GM18867 (cell line): ENCODE results near the gene HPD.

Experiments used
- ATAC-seq: cut with Tn5 transposase; IDR thresholded peaks from one replicate; pipeline ENCODE4 v1.9.1; 2021; ENCODE audit warnings: mild to moderate bottlenecking, moderate library complexity; ENCODE audit not compliant: unreplicated experiment

Gene HPD

GRCh38 chr12:121812320-121812871, 46.3 kb downstream of the HPD start:
- ATAC-seq, result peak; percentile 28

- ATAC-seq, result peak; percentile 68
Measured at GRCh38 chr12:121811434-121812319, 47.0 kb downstream of the HPD start.

GRCh38 chr12:121810833-121811433, 47.7 kb downstream of the HPD start:
- ATAC-seq, result no peak

GRCh38 chr12:121810234-121810817, 48.3 kb downstream of the HPD start:
- no peak for ATAC-seq

- ATAC-seq, result no peak
Measured at GRCh38 chr12:121809712-121810116, 48.9 kb downstream of the HPD start.

- no peak for ATAC-seq
Measured at GRCh38 chr12:121808623-121809022, 50.0 kb downstream of the HPD start.

GRCh38 chr12:121807642-121808347, 50.9 kb downstream of the HPD start:
- ATAC-seq, result no peak

- no peak for ATAC-seq
Measured at GRCh38 chr12:121806546-121807423, 51.9 kb downstream of the HPD start.

GRCh38 chr12:121806009-121806545, 52.6 kb downstream of the HPD start:
- ATAC-seq, result no peak

GRCh38 chr12:121805171-121806008, 53.3 kb downstream of the HPD start:
- no peak for ATAC-seq

GRCh38 chr12:121804417-121805111, 54.1 kb downstream of the HPD start:
- no peak for ATAC-seq

- no peak for ATAC-seq
Measured at GRCh38 chr12:121803861-121804416, 54.7 kb downstream of the HPD start, which contains the start of gene SETD1B. SETD1B (plus strand) TSS chr12:121804009; CDS start chr12:121804738, 729 bp downstream.

GRCh38 chr12:121802843-121803698, 55.6 kb downstream of the HPD start:
- ATAC-seq, result peak; percentile 41

- no peak for ATAC-seq
Measured at GRCh38 chr12:121802485-121802842, 56.2 kb downstream of the HPD start.

- ATAC-seq, result no peak
Measured at GRCh38 chr12:121801595-121802484, 56.8 kb downstream of the HPD start.
